NT2/D1 (cell line): ENCODE measurements around the gene RDH5.

Source experiments
- YY1 ChIP-seq: IDR thresholded peaks from 2 replicates; pipeline ENCODE4 v1.6.1; 2011; ENCODE audit not compliant: insufficient read length, insufficient read depth
- ZNF274 ChIP-seq: IDR thresholded peaks from 2 replicates; pipeline ENCODE4 v1.6.1; 2011; ENCODE audit warnings: mild to moderate bottlenecking, low read depth, low read length

DNA sequence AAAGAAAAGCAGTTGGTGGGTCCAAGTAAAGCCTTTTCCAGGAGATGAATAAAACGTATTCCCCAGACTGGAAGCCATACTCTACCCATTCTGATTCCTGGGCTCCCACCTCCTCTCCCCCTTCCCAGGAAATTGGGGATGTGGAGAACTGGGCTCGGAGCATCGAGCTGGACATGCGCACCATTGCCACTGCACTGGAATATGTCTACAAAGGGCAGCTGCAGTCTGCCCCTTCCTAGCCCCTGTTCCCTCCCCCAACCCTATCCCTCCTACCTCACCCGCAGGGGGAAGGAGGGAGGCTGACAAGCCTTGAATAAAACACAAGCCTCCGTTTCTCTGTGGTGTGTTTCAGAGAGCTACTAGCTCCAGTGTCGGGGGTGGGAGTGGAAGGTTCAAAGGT, 822 bp upstream of the RDH5 start:
- no peak for TF ChIP-seq ZNF274
- no peak for TF ChIP-seq YY1
